ENCODE results near the gene ANKRD13C. TPM values are rescaled to one million over a fixed set of nuclear protein-coding genes. Genes with fewer than 3 reads are reported as not detected.
"Not testable (repeated sequence)": the region's sequence is repeated elsewhere in the genome, so short reads cannot be mapped to it uniquely, and the experiment has no call there.

The ANKRD13C gene
- polyA plus RNA-seq, 3 donors = 23.2 to 32.3 (median 28.5) TPM

DNA sequence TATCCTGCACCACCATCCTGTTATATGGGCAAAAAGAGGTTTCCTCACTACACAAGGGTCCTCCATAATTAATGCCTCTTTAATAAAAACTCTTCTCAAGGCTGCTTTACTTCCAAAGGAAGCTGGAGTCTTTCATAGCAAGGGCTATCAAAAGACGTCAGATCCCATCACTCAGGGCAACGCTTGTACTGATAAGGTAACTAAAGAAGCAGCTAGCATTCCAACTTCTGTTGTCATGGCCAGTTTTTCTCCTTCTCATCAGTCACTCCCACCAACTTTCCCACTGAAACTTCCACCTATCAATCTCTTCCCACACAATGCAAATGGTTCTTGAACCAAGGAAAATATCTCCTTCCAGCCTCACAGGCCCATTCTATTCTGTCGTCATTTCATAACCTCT, 17.1 kb upstream of the ANKRD13C start:
- not testable (repeated sequence) for DNase-seq (ENCODE audit: extremely low read depth in 1 of 11, low read depth in 9 of 11, low spot score in 4 of 11)

DNA sequence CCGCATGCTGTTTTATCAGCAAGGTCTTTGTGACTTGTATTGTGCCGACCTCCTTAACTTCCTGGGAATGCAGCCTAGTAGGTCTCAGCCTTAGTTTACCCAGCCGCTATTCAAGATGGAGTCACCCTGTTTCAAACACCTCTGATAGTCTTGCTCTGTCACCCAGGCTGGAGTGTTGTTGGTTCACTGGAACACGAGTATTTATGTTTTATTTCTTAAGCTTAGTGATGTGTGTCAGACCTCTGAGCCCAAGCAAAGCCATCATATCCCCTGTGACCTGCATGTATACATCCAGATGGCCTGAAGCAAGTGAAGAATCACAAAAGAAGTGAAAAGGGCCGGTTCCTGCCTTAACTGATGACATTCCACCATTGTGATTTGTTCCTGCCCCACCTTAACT, 12.9 kb upstream of the ANKRD13C start:
- DNase-seq (ENCODE audit: extremely low read depth in 1 of 11, low read depth in 9 of 11, low spot score in 4 of 11) = not testable (repeated sequence)

DNA sequence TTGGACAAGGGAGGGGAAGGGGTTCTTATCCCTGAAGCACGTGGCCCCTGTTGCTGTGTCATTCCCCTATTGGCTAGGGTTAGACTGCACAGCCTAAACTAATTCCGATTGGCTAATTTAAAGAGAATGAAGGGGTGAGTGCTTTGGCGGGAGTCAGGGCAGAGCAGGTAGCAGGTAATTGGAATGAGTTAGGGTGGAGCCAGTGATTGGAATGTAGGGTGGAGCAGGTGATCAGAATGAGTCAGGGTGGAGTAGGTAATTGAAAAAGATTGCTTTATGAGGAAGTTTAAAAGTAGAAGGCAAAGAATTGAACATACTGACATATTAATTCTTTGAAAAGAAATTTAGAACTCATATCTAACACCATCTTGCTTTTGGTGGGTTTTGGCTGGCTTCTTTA, 12.5 kb upstream of the ANKRD13C start:
- not testable (repeated sequence) for DNase-seq (ENCODE audit: extremely low read depth in 1 of 11, low read depth in 9 of 11, low spot score in 4 of 11)

DNA sequence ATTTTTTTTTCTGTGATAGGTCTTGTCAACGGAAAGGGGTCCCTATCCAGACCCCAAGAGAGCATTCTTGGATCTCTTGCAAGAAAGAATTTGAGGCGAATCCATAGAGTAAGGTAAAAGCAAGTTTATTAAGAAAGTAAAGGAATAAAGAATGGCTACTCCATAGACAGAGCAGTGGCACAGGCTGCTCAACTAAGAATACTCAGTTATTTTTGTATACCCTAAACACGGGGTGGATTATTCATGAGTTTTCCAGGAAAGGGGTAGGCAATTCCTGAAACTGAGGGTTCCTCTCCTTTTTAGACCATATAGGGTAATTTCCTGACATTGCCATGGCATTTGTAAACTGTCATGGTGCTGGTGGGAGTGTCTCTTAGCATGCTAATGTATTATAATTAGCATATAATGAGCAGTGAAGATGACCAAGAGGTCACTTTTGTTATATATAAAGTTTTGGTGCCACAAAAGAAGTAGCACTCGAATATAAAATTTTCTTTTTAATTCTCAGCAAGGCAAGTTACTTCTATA, 12.0 kb upstream of the ANKRD13C start:
- not testable (repeated sequence) for DNase-seq (ENCODE audit: extremely low read depth in 1 of 11, low read depth in 9 of 11, low spot score in 4 of 11)

DNA sequence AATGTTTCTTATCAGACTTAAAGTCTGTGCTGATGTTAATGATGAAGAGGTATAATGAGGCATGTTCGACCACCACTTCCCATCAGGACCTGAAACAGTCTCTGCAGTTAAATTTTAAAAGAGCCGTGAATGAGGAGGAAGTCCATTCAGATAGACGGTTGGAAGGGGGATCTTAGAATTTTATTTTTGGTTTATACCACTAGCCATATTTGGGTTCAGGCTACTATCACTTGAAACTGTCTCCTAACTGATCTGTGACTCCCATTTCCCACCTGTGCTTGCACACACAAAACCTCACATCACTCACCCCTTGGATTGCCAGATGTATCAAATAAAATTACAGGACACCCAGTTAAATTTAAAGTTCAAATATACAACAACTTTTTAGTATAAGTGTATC, 9.9 kb upstream of the ANKRD13C start:
- DNase-seq (ENCODE audit: extremely low read depth in 1 of 11, low read depth in 9 of 11, low spot score in 4 of 11) = no peak

DNA sequence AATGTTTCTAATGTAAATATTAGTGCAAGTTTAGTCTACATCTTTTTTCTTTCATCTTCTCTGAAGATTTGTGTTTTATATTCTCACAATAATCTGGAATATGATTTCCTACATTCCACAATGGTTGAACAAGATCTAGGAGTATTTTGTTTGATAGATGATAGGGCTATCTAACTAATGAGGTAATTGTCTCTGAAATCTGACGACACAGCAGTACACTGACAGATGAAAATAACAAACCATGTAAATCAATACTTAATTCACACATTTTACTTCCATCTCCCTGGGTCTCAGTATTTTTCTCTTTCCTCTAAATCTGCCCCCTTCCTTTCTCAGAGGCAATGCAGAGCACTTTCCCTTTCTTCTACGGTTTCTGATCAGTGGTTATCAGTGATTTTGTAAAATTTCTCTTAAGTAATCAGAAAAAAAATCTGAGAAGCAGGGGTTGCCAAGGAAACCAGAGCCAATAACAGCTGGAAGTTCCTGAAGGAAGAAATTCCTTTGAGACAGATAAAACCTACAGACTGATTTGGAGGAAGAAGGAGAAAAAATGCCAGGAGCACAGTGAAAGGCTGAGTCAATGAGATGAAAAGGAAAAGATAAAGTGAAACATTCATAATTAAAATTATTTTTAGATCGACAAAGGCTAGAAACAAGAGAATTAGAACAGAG, 7.3 kb upstream of the ANKRD13C start:
- DNase-seq (ENCODE audit: extremely low read depth in 1 of 11, low read depth in 9 of 11, low spot score in 4 of 11) = no peak

DNA sequence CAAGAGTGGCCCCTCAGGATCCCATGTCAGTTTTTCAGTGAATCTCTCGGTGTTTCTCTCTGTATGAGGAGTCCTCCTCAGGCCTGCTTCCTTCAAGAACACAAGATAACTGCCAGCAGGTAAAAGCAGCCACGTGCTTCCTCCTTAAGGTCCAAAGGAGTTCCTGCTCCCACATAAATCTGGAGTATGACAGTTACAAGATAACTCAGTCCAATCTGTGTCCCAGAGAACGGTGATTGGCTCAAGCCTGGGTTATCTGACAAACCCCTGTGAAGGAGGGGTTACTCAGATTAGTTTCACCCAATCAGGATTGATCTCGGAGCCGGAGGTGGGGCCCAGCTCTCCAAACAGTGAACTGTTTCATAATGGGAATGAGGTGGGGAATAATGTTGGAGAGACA, 5.8 kb upstream of the ANKRD13C start:
- no peak for DNase-seq (ENCODE audit: extremely low read depth in 1 of 11, low read depth in 9 of 11, low spot score in 4 of 11)

DNA sequence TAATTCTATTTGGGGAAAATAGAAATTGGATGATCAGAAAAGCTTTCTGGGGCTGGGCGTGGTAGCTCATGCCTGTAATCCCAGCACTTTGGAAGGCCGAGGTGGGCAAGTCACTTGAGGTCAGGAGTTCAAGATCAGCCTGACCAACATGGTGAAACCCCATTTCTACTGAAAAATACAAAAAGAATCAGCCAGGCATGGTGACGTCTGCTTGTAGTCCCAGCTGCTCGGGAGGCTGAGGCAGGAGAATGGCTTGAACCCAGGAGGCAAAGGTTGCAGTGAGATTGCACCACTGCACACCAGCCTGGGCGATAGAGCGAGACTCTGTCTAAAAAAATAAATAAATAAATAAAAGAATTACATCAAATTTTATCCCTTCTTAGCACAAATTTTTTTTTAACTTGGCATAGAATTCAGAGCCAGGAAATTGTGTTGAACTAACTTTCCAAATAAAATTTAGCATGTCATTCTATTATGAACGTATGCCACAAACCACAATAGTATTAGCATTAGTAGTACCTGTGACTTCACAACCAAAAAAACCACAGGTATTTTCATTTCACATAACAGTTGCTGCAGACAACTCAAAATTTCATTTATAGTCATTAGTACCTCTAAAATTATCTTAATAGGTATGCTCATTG, 4.5 kb upstream of the ANKRD13C start:
- no peak for DNase-seq (ENCODE audit: extremely low read depth in 1 of 11, low read depth in 9 of 11, low spot score in 4 of 11)

DNA sequence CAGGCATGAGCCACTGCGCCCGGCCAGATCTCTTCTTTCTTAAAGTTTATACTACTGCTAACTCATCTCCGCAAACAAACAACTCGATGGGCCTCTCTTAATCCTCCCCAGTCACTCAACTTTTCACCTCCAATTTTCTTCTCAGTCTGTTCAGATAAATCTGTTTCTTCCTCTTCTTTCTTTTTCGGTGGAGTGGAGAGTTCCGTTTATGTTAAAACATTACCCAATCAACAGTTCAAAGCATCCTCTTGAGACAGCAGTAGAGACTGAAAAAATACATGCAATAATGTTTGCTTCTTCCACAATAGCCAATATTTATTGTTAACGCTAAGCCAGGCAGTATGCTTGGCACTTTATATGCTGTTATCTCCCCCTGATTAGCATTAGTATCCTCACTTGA, 1.4 kb upstream of the ANKRD13C start:
- no peak for DNase-seq (ENCODE audit: extremely low read depth in 1 of 11, low read depth in 9 of 11, low spot score in 4 of 11)

DNA sequence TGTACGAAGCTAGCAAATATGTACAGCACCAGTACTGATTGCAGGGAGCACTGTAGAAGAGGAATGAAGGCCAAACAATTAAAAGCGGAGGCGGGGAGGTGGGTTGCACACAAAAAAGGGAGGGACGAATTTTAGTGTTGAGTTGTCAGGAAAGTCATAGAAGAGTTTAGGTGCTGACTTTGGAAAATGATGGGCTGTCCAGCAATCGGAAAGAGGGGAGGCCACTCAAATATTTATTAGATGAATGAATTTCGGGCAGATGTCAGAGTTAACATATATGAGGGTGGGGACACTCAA, 537 bp upstream of the ANKRD13C start:
- DNase-seq (ENCODE audit: extremely low read depth in 1 of 11, low read depth in 9 of 11, low spot score in 4 of 11) = no peak

DNA sequence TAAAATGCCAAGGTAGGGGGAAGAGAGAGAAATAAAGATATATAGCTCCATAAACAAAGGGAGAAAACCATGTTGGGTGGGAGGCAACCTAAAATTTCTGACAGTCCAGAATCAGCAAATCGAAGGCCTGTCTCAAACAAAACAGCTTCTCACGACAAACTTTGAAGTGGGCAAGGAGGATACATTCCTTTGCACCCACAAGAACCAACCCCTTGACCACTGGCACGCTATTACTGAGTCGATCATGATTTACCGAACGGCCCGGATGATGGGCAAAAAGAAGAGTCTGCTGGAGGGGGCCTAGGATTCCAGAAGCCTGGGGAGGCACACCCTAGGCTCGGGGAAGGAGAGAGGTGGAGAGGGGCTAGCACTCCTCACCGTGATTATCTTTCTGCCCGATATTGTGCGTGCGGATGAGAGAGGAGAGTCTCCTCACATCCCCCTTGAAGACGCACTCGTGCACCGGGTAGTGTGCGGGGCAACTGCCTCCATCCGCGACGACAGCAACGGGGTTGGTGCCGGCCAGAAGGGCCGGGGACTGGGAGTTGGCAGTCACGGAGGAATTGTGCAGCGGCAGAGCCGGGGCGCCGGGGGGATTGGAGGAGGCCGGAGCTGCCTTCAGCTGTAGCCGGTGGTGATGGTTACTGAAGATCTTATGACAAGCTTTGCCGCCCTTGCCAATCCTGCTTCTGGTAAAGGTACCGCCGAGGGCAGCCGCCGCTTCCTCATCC, 756 bp downstream of the ANKRD13C start:
- DNase-seq (ENCODE audit: extremely low read depth in 1 of 11, low read depth in 9 of 11, low spot score in 4 of 11) = peak in 6 of 11 donors; percentile 9 to 25 (median 20)

DNA sequence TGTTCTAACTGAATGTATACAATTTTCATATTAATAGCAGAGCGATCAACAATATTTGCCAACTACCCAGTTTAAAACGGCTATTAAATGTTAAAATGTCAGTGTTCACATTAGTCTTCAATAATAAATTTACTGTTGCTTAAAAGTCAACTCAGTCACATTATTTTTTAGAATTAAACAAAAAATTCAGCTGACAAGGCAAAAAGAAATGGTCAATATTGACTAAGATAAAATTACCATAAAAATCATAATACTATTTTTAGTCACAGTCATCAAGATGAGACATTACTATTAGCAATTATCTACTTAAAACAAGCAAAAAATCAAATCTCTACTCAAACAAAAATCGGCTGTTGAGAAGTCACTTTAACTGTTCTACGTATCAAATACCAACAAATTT, 1.5 kb downstream of the ANKRD13C start:
- peak in 1 of 11 donors; percentile 1 for DNase-seq (ENCODE audit: extremely low read depth in 1 of 11, low read depth in 9 of 11, low spot score in 4 of 11)

DNA sequence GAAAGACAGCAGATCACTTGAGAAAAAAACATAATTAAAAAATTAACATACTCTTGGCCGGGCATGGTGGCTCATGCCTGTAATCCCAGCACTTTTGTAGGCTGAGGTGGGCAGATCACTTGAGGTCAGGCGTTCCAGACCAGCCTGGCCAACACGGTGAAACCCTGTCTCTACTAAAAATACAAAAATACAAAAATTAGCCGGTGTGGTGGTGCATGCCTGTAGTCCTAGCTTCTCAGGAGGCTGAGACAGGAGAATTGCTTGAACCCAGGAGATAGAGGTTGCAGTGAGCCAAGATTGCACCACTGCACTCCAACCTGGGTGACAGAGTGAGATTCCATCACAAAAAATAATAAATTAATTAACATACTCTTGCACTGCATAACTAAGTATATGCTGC, 4.7 kb downstream of the ANKRD13C start:
- DNase-seq (ENCODE audit: extremely low read depth in 1 of 11, low read depth in 9 of 11, low spot score in 4 of 11) = not testable (repeated sequence)

DNA sequence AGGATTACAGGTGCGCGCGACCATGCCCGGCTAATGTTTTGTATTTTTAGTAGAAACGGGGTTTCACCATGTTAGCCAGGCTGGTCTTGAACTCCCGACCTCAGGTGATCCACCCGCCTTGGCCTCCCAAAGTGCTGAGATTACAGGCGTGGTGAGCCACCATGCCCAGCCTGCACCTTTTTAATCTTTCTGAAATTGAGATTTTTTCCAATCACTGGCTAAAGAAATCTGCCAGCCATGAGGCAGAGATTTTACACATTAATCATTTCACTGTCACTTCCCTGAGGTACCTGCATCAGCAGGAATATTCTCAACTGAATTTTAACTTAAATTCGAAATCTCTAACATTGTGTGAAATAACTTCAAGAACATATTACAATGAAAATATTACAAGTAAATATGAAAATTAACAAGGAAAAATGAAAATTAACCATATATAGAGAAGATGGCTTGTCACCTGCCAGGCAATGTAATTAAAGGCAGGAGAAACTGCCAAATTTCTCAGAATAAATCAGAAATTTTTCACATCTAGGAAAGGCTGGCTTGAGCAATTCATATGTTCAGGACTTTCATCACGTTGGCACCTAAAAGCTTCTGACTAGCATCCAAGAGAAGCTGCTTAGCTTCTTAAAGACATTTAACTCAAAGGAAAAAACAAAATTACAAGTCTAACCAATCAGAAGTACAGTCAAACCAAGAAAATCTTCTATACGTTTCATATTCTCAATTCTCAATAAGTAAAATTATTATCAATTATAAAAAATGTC, 5.9 kb downstream of the ANKRD13C start:
- DNase-seq (ENCODE audit: extremely low read depth in 1 of 11, low read depth in 9 of 11, low spot score in 4 of 11) = no peak

DNA sequence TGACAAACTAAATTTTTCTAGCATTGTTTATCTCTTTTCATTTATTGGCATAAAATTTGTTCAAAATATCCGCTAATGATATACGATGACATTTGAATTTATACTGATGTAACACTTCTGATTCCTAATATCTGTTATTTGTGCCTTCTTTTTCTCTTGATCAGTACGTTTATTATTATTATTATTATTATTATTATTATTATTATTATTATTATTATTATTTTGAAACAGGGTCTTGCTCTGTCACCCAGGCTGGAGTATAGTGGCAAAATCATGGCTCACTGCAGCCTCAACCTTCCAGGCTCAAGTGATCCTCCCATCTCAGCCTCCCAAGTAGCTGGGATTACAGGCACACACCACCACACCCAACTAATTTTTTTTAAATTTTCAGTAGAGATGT, 14.9 kb downstream of the ANKRD13C start:
- DNase-seq (ENCODE audit: extremely low read depth in 1 of 11, low read depth in 9 of 11, low spot score in 4 of 11) = not testable (repeated sequence)

DNA sequence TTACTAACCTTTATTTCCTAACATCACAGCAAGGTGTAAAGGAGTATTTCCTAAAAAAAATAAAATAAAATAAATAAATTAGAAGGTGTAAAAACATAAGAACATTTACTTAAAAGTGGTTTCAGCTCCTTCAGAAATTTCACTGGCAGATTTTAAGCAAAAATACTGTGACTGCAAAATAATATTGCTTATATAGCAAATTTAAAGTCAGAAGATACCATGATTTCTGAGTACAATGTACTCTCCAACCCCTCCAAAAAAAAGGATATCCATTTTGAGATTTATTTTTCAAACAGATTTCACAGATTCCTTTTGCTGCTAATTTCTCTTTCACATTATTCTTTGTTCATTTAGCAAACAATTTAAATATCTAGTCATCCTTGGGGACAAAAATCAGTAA, 18.5 kb downstream of the ANKRD13C start:
- no peak for DNase-seq (ENCODE audit: extremely low read depth in 1 of 11, low read depth in 9 of 11, low spot score in 4 of 11)

DNA sequence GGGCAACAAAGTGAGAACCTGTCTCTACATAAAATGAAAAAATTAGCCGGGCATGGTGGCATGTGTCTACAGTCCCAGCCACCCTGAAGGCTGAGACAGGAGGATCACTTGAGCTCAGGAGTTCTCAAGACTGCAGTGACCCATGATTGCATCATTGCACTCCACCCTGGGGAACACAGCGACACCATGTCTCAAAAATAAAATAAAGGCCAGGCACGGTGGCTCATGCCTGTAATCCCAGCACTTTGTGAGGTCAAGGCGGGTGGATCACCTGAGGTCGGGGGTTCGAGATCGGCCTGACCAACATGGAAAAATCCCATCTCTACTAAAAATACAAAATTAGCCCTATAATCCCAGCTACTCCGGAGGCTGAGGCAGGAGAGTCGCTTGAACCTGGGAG, 20.1 kb downstream of the ANKRD13C start:
- no peak for DNase-seq (ENCODE audit: extremely low read depth in 1 of 11, low read depth in 9 of 11, low spot score in 4 of 11)

DNA sequence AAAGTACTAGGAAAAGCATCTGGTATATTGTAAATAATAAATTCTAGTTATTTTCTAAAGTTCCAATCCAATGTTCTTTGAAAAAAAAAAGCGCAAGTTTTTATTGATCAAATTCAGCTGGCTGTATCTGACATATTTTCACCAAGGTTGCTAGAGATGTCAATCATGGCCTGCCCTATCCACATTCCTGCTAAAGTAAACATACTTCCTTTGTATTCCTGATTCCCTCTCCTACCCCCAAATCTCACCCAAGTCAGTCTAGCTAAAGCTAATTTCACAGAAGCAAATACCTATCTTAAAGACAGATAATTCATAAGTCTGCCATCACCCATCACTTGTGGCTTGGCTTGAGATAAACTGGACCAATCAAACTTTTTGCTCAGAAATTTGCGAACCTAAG, 21.3 kb downstream of the ANKRD13C start:
- DNase-seq (ENCODE audit: extremely low read depth in 1 of 11, low read depth in 9 of 11, low spot score in 4 of 11) = no peak

DNA sequence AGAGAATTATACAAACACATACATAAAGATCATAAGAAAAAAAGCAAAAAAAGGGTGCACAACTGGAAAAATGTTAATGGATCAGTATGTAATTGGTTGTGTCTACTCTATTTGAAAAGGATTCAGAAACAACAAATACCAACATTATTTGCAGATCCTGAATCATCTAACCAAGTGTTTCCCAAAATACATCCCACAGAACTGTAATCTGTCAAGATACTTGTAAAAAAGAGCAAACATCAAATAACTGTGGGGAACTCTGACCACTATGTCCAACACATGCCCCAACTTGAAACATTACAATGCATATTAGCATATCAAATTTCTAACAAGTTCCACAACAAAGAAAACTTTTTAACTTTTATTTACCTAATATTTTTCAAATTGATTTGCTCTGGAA, 22.6 kb downstream of the ANKRD13C start:
- DNase-seq (ENCODE audit: extremely low read depth in 1 of 11, low read depth in 9 of 11, low spot score in 4 of 11) = no peak

All from renal cortex interstitium (tissue), 11 donors.